ENCODE results near the gene GDF3.
A peak's percentile ranks its signal among the peaks of the same experiment; 100 is the strongest.
"Not testable (repeated sequence)": the region's sequence is repeated elsewhere in the genome, so short reads cannot be mapped to it uniquely, and the experiment has no call there.

The GDF3 gene

GRCh38 chr12:7645395-7646177 is 50.0 kb downstream of the GDF3 start:
- H3K27me3 ChIP-seq: peaks cover 0 to 6% of the 10 kb centered on the region in 2 donors
- DNase-seq: peak in 1 of 2 donors; percentile 39
- intact Hi-C loops (cut with DNase I; ENCODE audit: low total_unique reads): no loop called here
- no peaks in the 10 kb centered on the region for H3K36me3 ChIP-seq
- H3K27ac ChIP-seq: no peak overlapping the region
- TF ChIP-seq, protein P1, sequence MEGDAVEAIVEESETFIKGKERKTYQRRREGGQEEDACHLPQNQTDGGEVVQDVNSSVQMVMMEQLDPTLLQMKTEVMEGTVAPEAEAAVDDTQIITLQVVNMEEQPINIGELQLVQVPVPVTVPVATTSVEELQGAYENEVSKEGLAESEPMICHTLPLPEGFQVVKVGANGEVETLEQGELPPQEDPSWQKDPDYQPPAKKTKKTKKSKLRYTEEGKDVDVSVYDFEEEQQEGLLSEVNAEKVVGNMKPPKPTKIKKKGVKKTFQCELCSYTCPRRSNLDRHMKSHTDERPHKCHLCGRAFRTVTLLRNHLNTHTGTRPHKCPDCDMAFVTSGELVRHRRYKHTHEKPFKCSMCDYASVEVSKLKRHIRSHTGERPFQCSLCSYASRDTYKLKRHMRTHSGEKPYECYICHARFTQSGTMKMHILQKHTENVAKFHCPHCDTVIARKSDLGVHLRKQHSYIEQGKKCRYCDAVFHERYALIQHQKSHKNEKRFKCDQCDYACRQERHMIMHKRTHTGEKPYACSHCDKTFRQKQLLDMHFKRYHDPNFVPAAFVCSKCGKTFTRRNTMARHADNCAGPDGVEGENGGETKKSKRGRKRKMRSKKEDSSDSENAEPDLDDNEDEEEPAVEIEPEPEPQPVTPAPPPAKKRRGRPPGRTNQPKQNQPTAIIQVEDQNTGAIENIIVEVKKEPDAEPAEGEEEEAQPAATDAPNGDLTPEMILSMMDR (IDR thresholded peaks at IDR 0.05): peak; percentile 71 to 85
- H3K4me3 ChIP-seq: no peak overlapping the region
- no peaks in the 10 kb centered on the region for H3K4me1 ChIP-seq
- no peaks in the 10 kb centered on the region for H3K9me3 ChIP-seq

- TF ChIP-seq, protein P1 (IDR thresholded peaks at IDR 0.05): no peak
- intact Hi-C loops (cut with DNase I; ENCODE audit: low total_unique reads): no loop called here
- DNase-seq: no peak
- Histone ChIP-seq H3K27ac (no peak overlapping the region), H3K36me3 (no peaks in the 10 kb centered on the region), H3K9me3 (no peaks in the 10 kb centered on the region), H3K4me3 (no peak overlapping the region), H3K4me1 (peaks cover 0 to 12% (median 0%) of the 10 kb centered on the region in 4 donors), H3K27me3 (peaks cover 0 to 16% of the 10 kb centered on the region in 2 donors)
Observed at GRCh38 chr12:7642876-7643309, 52.7 kb downstream of the GDF3 start.

DNA sequence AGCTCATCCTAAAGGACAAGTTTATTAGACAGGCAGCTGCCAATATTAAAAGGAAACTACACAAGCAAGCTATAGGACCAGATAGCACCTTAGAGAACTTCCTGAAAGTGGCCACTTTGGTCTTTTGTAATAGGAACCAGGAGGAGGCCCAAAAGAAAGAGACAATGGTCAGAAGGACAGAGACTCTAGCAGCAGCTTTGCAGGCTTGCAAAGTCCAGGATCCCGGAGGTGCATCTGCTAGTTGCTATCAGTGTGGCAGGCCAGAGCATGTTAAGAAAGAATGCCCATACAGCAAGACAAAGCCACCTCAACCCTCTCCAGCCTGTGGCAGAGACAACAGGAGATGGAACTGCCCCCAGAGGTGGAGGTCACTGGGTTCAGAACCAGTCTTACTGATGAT is 53.3 kb downstream of the GDF3 start:
- Histone ChIP-seq H3K9me3 (no peaks in the 10 kb centered on the region), H3K4me3 (no peak overlapping the region), H3K36me3 (no peaks in the 10 kb centered on the region), H3K27ac (no peak overlapping the region), H3K27me3 (peaks cover 0 to 19% of the 10 kb centered on the region in 2 donors), H3K4me1 (peaks cover 0 to 12% (median 0%) of the 10 kb centered on the region in 4 donors)
- intact Hi-C loops (cut with DNase I; ENCODE audit: low total_unique reads): no loop called here
- DNase-seq: no peak
- TF ChIP-seq, protein P1 (IDR thresholded peaks at IDR 0.05): no peak

- Histone ChIP-seq H3K4me1 (peaks cover 0 to 12% (median 0%) of the 10 kb centered on the region in 4 donors), H3K4me3 (peak overlapping the region; percentile 42 to 44), H3K27me3 (peaks cover 0 to 19% of the 10 kb centered on the region in 2 donors)
- H3K27ac ChIP-seq; intact Hi-C loops (cut with DNase I; ENCODE audit: low total_unique reads); H3K36me3 ChIP-seq; DNase-seq; H3K9me3 ChIP-seq: not testable (repeated sequence)
Observed at GRCh38 chr12:7640123-7640995, 55.2 kb downstream of the GDF3 start.
